Lower leg skin (tissue), 3 donors: ENCODE measurements around the gene PGBD5.

Experiments
- CTCF ChIP-seq, 3 donors: fragments of 450-650 bp; IDR thresholded peaks; one replicate each; pipeline ENCODE4 v1.5.1; 2016; ENCODE audit warnings: antibody characterized with exemption in 3 of 3, mild to moderate bottlenecking in 3 of 3, moderate library complexity in 2 of 3
- POLR2A ChIP-seq, 2 donors: fragments of 450-650 bp; IDR thresholded peaks; one replicate each; pipeline ENCODE4 v1.6.1; 2016 to 2017; ENCODE audit warnings: antibody characterized with exemption in 2 of 2, mild to moderate bottlenecking in 1 of 2, moderate library complexity in 1 of 2

DNA sequence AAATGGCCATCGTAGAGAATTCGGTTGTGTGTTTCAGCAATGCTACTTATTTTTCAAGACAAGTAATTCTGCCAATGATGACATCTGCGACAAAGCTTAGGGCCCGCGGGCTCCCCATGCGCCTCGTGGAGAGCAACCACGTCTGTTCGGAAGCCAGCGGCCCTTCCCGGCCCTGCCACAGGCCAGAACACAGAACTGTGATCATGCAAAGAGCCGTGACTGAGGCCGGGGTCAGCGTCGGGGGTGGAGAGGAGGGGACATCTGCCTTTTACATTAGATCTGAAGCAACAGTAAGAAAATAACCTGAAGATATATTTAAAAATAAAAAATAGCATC, 103.7 kb downstream of the PGBD5 start:
- no peak for TF ChIP-seq CTCF (IDR thresholded peaks at IDR 0.05)
- no peak for TF ChIP-seq POLR2A (IDR thresholded peaks at IDR 0.05)
